Mesendoderm (in vitro differentiated cells): ENCODE results near the gene PANX1.

Source experiments
- DNase-seq: peaks from one replicate; pipeline ENCODE4 v3.0.0; 2013
- H2AK5ac ChIP-seq: 2 replicates; pipeline ENCODE4 v1.6.1; 2013; ENCODE audit warnings: low read length, inconsistent platforms
- H2BK120ac ChIP-seq: 2 replicates; pipeline ENCODE4 v1.6.1; 2013; ENCODE audit warnings: low read depth, mild to moderate bottlenecking, low read length, moderate library complexity, mixed read lengths
- H2BK15ac ChIP-seq: replicated peaks from 2 replicates; pipeline ENCODE4 v1.6.1; 2013; ENCODE audit warnings: low read depth, mild to moderate bottlenecking, moderate library complexity
- H2BK5ac ChIP-seq: 2 replicates; pipeline ENCODE4 v1.6.1; 2013; ENCODE audit warnings: low read length, inconsistent platforms
- H3K18ac ChIP-seq: 2 replicates; pipeline ENCODE4 v1.6.1; 2013; ENCODE audit warnings: mild to moderate bottlenecking, low read length, mixed read lengths
- H3K23ac ChIP-seq: one replicate; pipeline ENCODE4 v1.6.1; 2013; ENCODE audit warnings: low read length
- H3K27ac ChIP-seq: 2 replicates; pipeline ENCODE4 v1.5.1; 2013; ENCODE audit warnings: low read depth, mild to moderate bottlenecking, inconsistent platforms, low read length, moderate library complexity
- H3K27me3 ChIP-seq: 2 replicates; pipeline ENCODE4 v1.6.1; 2013; ENCODE audit warnings: low read length, control low read depth, mild to moderate bottlenecking, inconsistent platforms; ENCODE audit not compliant: insufficient read depth, poor library complexity
- H3K36me3 ChIP-seq: 2 replicates; pipeline ENCODE4 v1.6.1; 2013; ENCODE audit warnings: low read length, inconsistent platforms; ENCODE audit not compliant: control insufficient read depth, insufficient read depth
- H3K4ac ChIP-seq: one replicate; pipeline ENCODE4 v1.6.1; 2013; ENCODE audit warnings: low read depth, mild to moderate bottlenecking, low read length, moderate library complexity
- H3K4me1 ChIP-seq: 2 replicates; pipeline ENCODE4 v1.6.1; 2013; ENCODE audit warnings: low read depth, low read length, inconsistent platforms; ENCODE audit not compliant: control insufficient read depth
- H3K4me2 ChIP-seq: 2 replicates; pipeline ENCODE4 v1.6.1; 2013; ENCODE audit warnings: low read length
- H3K4me3 ChIP-seq: 2 replicates; pipeline ENCODE4 v1.5.1; 2013; ENCODE audit warnings: mild to moderate bottlenecking, low read length
- H3K56ac ChIP-seq: one replicate; pipeline ENCODE4 v1.6.1; 2013; ENCODE audit warnings: low read length
- H3K79me1 ChIP-seq: 2 replicates; pipeline ENCODE4 v1.6.1; 2013; ENCODE audit warnings: low read length, inconsistent platforms
- H3K79me2 ChIP-seq: 2 replicates; pipeline ENCODE4 v1.6.1; 2013; ENCODE audit warnings: mild to moderate bottlenecking, low read length; ENCODE audit not compliant: control insufficient read depth, insufficient read depth
- H3K9ac ChIP-seq: 2 replicates; pipeline ENCODE4 v1.6.1; 2013; ENCODE audit warnings: low read length, inconsistent platforms
- H4K5ac ChIP-seq: one replicate; pipeline ENCODE4 v1.6.1; 2013; ENCODE audit warnings: low read length
- H4K8ac ChIP-seq: one replicate; pipeline ENCODE4 v1.6.1; 2013; ENCODE audit warnings: low read depth, mild to moderate bottlenecking, control low read depth, low read length, moderate library complexity
- WGBS: extraction: QIAGEN DNeasy Blood & Tissue Kit; methylation state at CpG from one replicate; pipeline ENCODE4 v1.1.7; 2013; ENCODE audit warnings: low lambda C conversion rate, missing lambda C conversion rate; ENCODE audit not compliant: insufficient coverage; ENCODE audit errors: extremely low coverage; 5-methylcytosine and 5-hydroxymethylcytosine counted together

PANX1 gene

DNA sequence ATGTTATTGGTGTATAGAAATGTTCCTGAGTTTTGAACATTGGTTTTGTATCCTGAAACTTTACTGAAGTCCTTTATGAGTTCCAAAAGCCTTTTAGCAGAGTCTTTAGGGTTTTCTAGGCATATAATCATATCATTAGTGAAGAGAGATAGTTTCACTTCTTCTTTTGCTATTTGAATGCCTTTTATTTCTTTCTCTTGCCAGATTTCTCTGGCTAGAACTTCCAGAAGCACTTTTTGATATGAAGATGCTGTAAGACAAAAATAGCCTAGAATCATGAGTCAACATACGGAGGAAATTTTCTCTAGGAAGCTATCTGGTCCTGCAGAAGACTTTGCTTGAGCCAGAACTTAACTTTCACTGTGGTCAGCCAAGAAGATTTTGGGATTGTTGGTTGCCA lies 89.1 kb downstream of the PANX1 start:
- no peak overlapping the region for H3K4me2 ChIP-seq
- no peak overlapping the region for H2BK15ac ChIP-seq
- no peak overlapping the region for H3K4me3 ChIP-seq
- H3K18ac ChIP-seq = no peak overlapping the region
- H4K5ac ChIP-seq = no peak overlapping the region
- no peaks in the 10 kb centered on the region for H3K27me3 ChIP-seq
- H3K79me1 ChIP-seq = no peaks in the 10 kb centered on the region
- no peak overlapping the region for H3K27ac ChIP-seq
- no peaks in the 10 kb centered on the region for H3K4me1 ChIP-seq
- H3K4ac ChIP-seq = no peak overlapping the region
- no peak overlapping the region for H3K9ac ChIP-seq
- no peak overlapping the region for H3K56ac ChIP-seq
- no peak overlapping the region for H2AK5ac ChIP-seq
- no peak overlapping the region for H2BK120ac ChIP-seq
- DNase-seq = no peak
- H3K23ac ChIP-seq = no peak overlapping the region
- H4K8ac ChIP-seq = no peak overlapping the region
- H3K79me2 ChIP-seq = no peaks in the 10 kb centered on the region
- H2BK5ac ChIP-seq = no peak overlapping the region
- H3K36me3 ChIP-seq = no peaks in the 10 kb centered on the region
- WGBS = no CpG with 5 or more reads among the region's 1 CpG

DNA sequence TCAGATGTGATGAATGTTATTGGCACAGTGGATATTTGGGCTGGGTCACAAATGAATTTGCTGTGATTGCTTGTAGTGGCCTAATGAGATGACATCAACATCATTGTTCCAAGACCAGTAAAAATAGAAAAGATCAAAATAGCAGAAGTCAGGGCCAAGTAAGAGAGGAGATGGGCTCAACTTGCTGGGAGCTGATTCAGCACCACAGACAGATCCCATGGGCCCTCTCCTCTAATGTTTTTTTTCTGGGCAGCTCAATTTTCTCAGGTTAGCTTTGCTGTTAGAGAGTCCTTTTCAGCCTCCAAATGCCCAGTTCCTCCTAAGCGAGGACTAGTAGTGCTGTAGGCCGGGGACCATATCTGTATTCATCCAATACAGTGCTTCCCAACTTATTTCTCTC lies 89.7 kb downstream of the PANX1 start:
- Histone ChIP-seq H3K27me3 (no peaks in the 10 kb centered on the region), H3K4ac (no peak overlapping the region), H2BK120ac (no peak overlapping the region), H3K4me3 (no peak overlapping the region), H3K79me2 (no peaks in the 10 kb centered on the region), H2AK5ac (no peak overlapping the region), H3K27ac (no peak overlapping the region), H4K8ac (no peak overlapping the region), H3K36me3 (no peaks in the 10 kb centered on the region), H3K18ac (no peak overlapping the region), H2BK5ac (no peak overlapping the region), H4K5ac (no peak overlapping the region), H3K9ac (no peak overlapping the region), H3K56ac (no peak overlapping the region), H3K79me1 (no peaks in the 10 kb centered on the region), H3K4me1 (no peaks in the 10 kb centered on the region), H3K23ac (no peak overlapping the region), H2BK15ac (no peak overlapping the region), H3K4me2 (no peak overlapping the region)
- DNase-seq = no peak
- no CpG with 5 or more reads among the region's 2 CpGs for WGBS

DNA sequence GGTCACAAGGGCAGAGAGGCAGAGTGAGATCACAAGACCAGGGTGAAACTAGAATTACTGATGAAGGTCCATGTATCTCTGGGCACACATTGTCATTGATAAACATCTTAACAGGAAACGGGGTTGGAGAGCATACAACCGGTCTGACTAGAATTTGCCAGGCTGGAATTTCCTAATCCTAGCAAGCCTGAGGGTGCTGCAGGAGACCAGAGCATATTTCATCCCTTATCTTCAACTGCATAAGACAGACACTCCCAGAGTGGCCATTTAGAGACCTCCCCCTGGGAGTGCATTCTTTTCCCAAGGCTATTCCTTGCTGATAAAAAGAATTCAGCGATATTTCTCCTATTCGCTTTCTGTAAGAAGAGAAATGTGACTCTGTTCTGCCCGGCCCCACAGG lies 91.1 kb downstream of the PANX1 start:
- Histone ChIP-seq H3K18ac (no peak overlapping the region), H2BK120ac (no peak overlapping the region), H3K4ac (no peak overlapping the region), H3K27ac (no peak overlapping the region), H3K23ac (no peak overlapping the region), H3K27me3 (no peaks in the 10 kb centered on the region), H3K36me3 (no peaks in the 10 kb centered on the region), H4K8ac (no peak overlapping the region), H3K9ac (no peak overlapping the region), H3K4me2 (no peak overlapping the region), H2BK5ac (no peak overlapping the region), H2BK15ac (no peak overlapping the region), H4K5ac (no peak overlapping the region), H3K4me3 (no peak overlapping the region), H2AK5ac (no peak overlapping the region), H3K4me1 (no peaks in the 10 kb centered on the region), H3K79me2 (no peaks in the 10 kb centered on the region), H3K56ac (no peak overlapping the region), H3K79me1 (no peaks in the 10 kb centered on the region)
- WGBS = no CpG with 5 or more reads among the region's 5 CpGs
- DNase-seq = peak; percentile 14

DNA sequence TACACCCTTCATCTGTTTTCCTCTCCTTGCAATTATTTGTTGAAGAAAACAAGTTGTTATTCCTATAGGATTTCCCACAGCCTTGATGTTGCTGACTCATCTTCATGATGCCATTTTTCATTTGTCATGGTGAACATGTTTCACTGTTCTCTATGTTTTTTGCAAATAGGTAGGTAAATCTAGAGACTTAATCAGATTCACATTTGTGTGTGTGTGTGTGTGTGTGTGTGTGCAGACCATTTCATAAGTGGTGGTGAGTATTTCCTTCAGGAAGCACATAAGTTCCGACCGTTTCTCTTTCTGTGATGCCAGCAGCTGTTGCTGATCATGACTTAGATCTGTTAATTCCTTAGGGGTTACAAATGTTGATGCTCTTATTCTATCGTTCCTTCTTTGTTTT lies 95.4 kb downstream of the PANX1 start:
- Histone ChIP-seq H3K23ac (no peak overlapping the region), H2BK120ac (no peak overlapping the region), H3K36me3 (no peaks in the 10 kb centered on the region), H3K27ac (no peak overlapping the region), H3K79me1 (no peaks in the 10 kb centered on the region), H2AK5ac (no peak overlapping the region), H3K18ac (no peak overlapping the region), H3K4me3 (no peak overlapping the region), H2BK5ac (no peak overlapping the region), H3K4me2 (no peak overlapping the region), H3K4me1 (no peaks in the 10 kb centered on the region), H4K8ac (no peak overlapping the region), H3K9ac (no peak overlapping the region), H3K56ac (no peak overlapping the region), H3K79me2 (no peaks in the 10 kb centered on the region), H4K5ac (no peak overlapping the region), H3K4ac (no peak overlapping the region), H2BK15ac (no peak overlapping the region), H3K27me3 (no peaks in the 10 kb centered on the region)
- no peak for DNase-seq
- no CpG with 5 or more reads among the region's 3 CpGs for WGBS
